OCI-LY3 (cell line): ENCODE measurements around the gene PGM1.

Experiments used
- H2AFZ ChIP-seq: fragments of 200-600, 300-600 bp; shearing (Covaris generic); 2 replicates; pipeline ENCODE4 v1.6.0; 2014; ENCODE audit warnings: antibody characterized with exemption, low read depth, low read length
- H3K27ac ChIP-seq: fragments of 200-600, 300-600 bp; sonication (generic); 2 replicates; pipeline ENCODE4 v1.5.1; 2014; ENCODE audit warnings: mild to moderate bottlenecking, low read length, moderate library complexity, mixed read lengths
- H3K27me3 ChIP-seq: fragments of 200-600, 300-600 bp; sonication (generic); 2 replicates; pipeline ENCODE4 v1.6.1; 2014; ENCODE audit warnings: low read depth, low read length, mixed read lengths
- H3K36me3 ChIP-seq: fragments of 200-600, 300-600 bp; sonication (generic); replicated peaks from 2 replicates; pipeline ENCODE3; 2014; ENCODE audit warnings: low read depth, low read length, mixed read lengths
- H3K4me1 ChIP-seq: fragments of 300-600, 200-600 bp; sonication (generic); 2 replicates; pipeline ENCODE4 v1.6.1; 2014; ENCODE audit warnings: low read length, mixed read lengths
- H3K4me2 ChIP-seq: fragments of 200-600, 300-600 bp; sonication (generic); 2 replicates; pipeline ENCODE4 v1.6.1; 2014; ENCODE audit warnings: low read length, mixed read lengths
- H3K4me3 ChIP-seq: fragments of 300-600, 200-600 bp; sonication (generic); 2 replicates; pipeline ENCODE4 v1.5.1; 2014; ENCODE audit warnings: antibody characterized with exemption, mild to moderate bottlenecking, low read length, moderate library complexity
- H3K79me2 ChIP-seq: fragments of 300-600, 200-600 bp; shearing (Covaris generic); 2 replicates; pipeline ENCODE4 v1.6.1; 2014; ENCODE audit warnings: mild to moderate bottlenecking, low read length, mixed read lengths
- H3K9ac ChIP-seq: fragments of 300-600, 200-600 bp; shearing (Covaris generic); 2 replicates; pipeline ENCODE4 v1.6.0; 2014; ENCODE audit warnings: mild to moderate bottlenecking, low read length, moderate library complexity
- H3K9me3 ChIP-seq: fragments of 200-600, 300-600 bp; shearing (Covaris generic); 2 replicates; pipeline ENCODE4 v1.6.1; 2014; ENCODE audit warnings: low read length, mixed read lengths; ENCODE audit not compliant: insufficient read depth
- H4K20me1 ChIP-seq: fragments of 200-600, 300-600 bp; sonication (generic); 2 replicates; pipeline ENCODE4 v1.6.1; 2016; ENCODE audit warnings: low read length, mixed read lengths; ENCODE audit not compliant: insufficient read depth
- CTCF ChIP-seq: fragments of 200-600, 300-600 bp; sonication (generic); IDR thresholded peaks from 2 replicates; pipeline ENCODE4 v1.5.1; 2014; ENCODE audit warnings: antibody characterized with exemption, low read length, low read depth
- EZH2phosphoT487 ChIP-seq: fragments of 200-600 bp; shearing (Covaris generic); IDR thresholded peaks from 2 replicates; pipeline ENCODE4 v1.6.1; 2018; ENCODE audit warnings: antibody characterized with exemption, mixed run types, low read depth

PGM1 gene

GRCh38 chr1:63675420-63675931, 82.3 kb downstream of the PGM1 start:
- TF ChIP-seq EZH2phosphoT487 (no peak), CTCF (no peak)
- H3K79me2 ChIP-seq = no peaks in the 10 kb centered on the region
- H3K27ac ChIP-seq = no peak overlapping the region
- H3K4me1 ChIP-seq = peaks cover 4% of the 10 kb centered on the region; the same call in 1 of the 2 replicates
- no peak overlapping the region for H3K9ac ChIP-seq
- H3K4me2 ChIP-seq = no peak overlapping the region
- H3K4me3 ChIP-seq = no peak overlapping the region
- H2AFZ ChIP-seq = no peak overlapping the region
- H3K36me3 ChIP-seq = no peaks in the 10 kb centered on the region
- no peaks in the 10 kb centered on the region for H4K20me1 ChIP-seq
- no peaks in the 10 kb centered on the region for H3K9me3 ChIP-seq
- 0 out of 2 replicates have a peak, but pooled peaks cover 2% of the 10 kb centered on the region for H3K27me3 ChIP-seq

GRCh38 chr1:63677497-63677896, 84.3 kb downstream of the PGM1 start:
- Histone ChIP-seq H4K20me1 (no peaks in the 10 kb centered on the region), H3K27ac (no peak overlapping the region), H3K27me3 (0 out of 2 replicates have a peak, but pooled peaks cover 2% of the 10 kb centered on the region), H3K9me3 (no peaks in the 10 kb centered on the region), H3K4me2 (no peak overlapping the region), H3K4me3 (no peak overlapping the region), H3K9ac (no peak overlapping the region), H2AFZ (no peak overlapping the region), H3K36me3 (no peaks in the 10 kb centered on the region), H3K79me2 (no peaks in the 10 kb centered on the region), H3K4me1 (peaks cover 4% of the 10 kb centered on the region; the same call in 1 of the 2 replicates)
- TF ChIP-seq CTCF (no peak), EZH2phosphoT487 (no peak)

- peaks cover 4% of the 10 kb centered on the region; the same call in 1 of the 2 replicates for H3K4me1 ChIP-seq
- H3K36me3 ChIP-seq = no peaks in the 10 kb centered on the region
- no peaks in the 10 kb centered on the region for H3K79me2 ChIP-seq
- TF ChIP-seq CTCF = no peak
- TF ChIP-seq EZH2phosphoT487 = no peak
- H3K9me3 ChIP-seq = no peaks in the 10 kb centered on the region
- 0 out of 2 replicates have a peak, but pooled peaks cover 2% of the 10 kb centered on the region for H3K27me3 ChIP-seq
- H3K27ac ChIP-seq = no peak overlapping the region
- H3K9ac ChIP-seq = no peak overlapping the region
- no peak overlapping the region for H3K4me2 ChIP-seq
- H4K20me1 ChIP-seq = no peaks in the 10 kb centered on the region
- no peak overlapping the region for H3K4me3 ChIP-seq
- H2AFZ ChIP-seq = no peak overlapping the region
These were observed 85.0 kb downstream of the PGM1 start for GRCh38 chr1:63678200-63678599.

GRCh38 chr1:63679076-63679475, 85.9 kb downstream of the PGM1 start:
- Histone ChIP-seq H4K20me1 (no peaks in the 10 kb centered on the region), H2AFZ (no peak overlapping the region), H3K9me3 (no peaks in the 10 kb centered on the region), H3K27ac (no peak overlapping the region), H3K4me1 (peaks cover 3% of the 10 kb centered on the region; the same call in 1 of the 2 replicates), H3K9ac (no peak overlapping the region), H3K27me3 (0 out of 2 replicates have a peak, but pooled peaks cover 2% of the 10 kb centered on the region), H3K4me2 (no peak overlapping the region), H3K4me3 (no peak overlapping the region), H3K36me3 (no peaks in the 10 kb centered on the region), H3K79me2 (no peaks in the 10 kb centered on the region)
- TF ChIP-seq CTCF = no peak
